ENCODE data around the gene ELF2. TPM values are rescaled to one million over a fixed set of nuclear protein-coding genes. Genes with fewer than 3 reads are reported as not detected.
"Not testable (repeated sequence)": the region's sequence is repeated elsewhere in the genome, so short reads cannot be mapped to it uniquely, and the experiment has no call there.

ELF2 gene
- total RNA-seq, 1 donor from 2014 or later = 33.9 TPM

GRCh38 chr4:139123910-139124309 lies 53.1 kb downstream of the ELF2 start:
- intact Hi-C loops (cut with micrococcal nuclease) = no loop called here
- no peaks in the 10 kb centered on the region for H3K9me3 ChIP-seq (replicated peaks)
- no peak for TF ChIP-seq CTCF (IDR thresholded peaks at IDR 0.05; ENCODE audit: borderline replicate concordance)
- H3K27ac ChIP-seq (replicated peaks) = no peak overlapping the region
- no peak for DNase-seq
- no peaks in the 10 kb centered on the region for H3K27me3 ChIP-seq (ENCODE audit: low read depth)
- H3K4me1 ChIP-seq = peaks cover 10% of the 10 kb centered on the region
- peaks cover 11% of the 10 kb centered on the region for H3K36me3 ChIP-seq
- H3K4me3 ChIP-seq = no peak overlapping the region

DNA sequence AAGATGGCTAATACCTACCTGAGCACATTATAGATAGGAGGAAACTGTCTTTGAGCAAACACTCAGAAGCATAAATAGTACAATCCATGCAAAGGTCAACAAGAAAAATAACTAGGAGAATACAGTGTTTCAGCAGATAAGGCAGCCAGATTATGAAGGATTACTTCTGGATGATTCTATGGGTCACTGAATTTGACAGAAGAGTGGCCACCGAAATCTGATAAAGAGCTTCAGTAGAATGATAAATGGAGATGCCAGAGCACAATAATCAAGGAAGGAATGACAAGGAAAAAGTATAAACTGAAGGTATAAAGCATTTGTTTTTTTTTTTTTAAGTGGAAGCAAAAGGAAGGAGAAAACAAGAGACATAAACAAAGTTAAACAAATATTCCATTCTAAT lies 58.7 kb downstream of the ELF2 start:
- Histone ChIP-seq H3K9me3 (replicated peaks) (no peaks in the 10 kb centered on the region), H3K4me1 (no peaks in the 10 kb centered on the region), H3K36me3 (peaks cover 40% of the 10 kb centered on the region), H3K27me3 (ENCODE audit: low read depth) (no peaks in the 10 kb centered on the region), H3K4me3 (no peak overlapping the region), H3K27ac (replicated peaks) (no peak overlapping the region)
- no peak for DNase-seq
- intact Hi-C loops (cut with micrococcal nuclease) = no loop called here
- no peak for TF ChIP-seq CTCF (IDR thresholded peaks at IDR 0.05; ENCODE audit: borderline replicate concordance)

DNA sequence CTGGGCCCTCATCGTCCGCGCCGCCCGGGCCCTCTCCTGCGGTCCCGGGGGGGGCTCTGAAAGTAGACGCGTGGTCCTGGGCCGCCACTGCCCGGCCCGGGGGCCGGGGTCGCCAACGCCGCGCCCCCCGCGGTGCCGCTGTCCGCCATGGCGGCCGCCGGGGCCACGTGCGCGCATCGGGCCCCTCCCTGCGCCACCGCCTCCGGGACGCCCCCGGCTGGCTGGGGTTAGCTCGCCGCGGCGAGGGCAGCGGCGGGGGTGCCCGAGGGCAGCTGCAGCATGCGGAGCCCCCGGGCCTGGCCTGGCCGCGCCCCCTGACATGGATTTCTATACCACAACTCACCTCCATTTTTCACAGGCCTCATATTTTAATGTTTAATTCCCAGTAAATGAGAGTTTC lies 61.8 kb downstream of the ELF2 start:
- no peak for TF ChIP-seq CTCF (IDR thresholded peaks at IDR 0.05; ENCODE audit: borderline replicate concordance)
- intact Hi-C loops (cut with micrococcal nuclease) = no loop called here
- Histone ChIP-seq H3K4me3 (no peak overlapping the region), H3K4me1 (peaks cover 1% of the 10 kb centered on the region), H3K9me3 (replicated peaks) (no peaks in the 10 kb centered on the region), H3K36me3 (peaks cover 44% of the 10 kb centered on the region), H3K27me3 (ENCODE audit: low read depth) (no peaks in the 10 kb centered on the region), H3K27ac (replicated peaks) (no peak overlapping the region)
- no peak for DNase-seq

GRCh38 chr4:139114795-139115194 lies 62.2 kb downstream of the ELF2 start:
- H3K27ac ChIP-seq (replicated peaks); H3K4me1 ChIP-seq; DNase-seq; H3K27me3 ChIP-seq (ENCODE audit: low read depth); intact Hi-C loops (cut with micrococcal nuclease); H3K9me3 ChIP-seq (replicated peaks); H3K4me3 ChIP-seq: not testable (repeated sequence)
- H3K36me3 ChIP-seq = peaks cover 44% of the 10 kb centered on the region

- H3K27me3 ChIP-seq (ENCODE audit: low read depth) = no peaks in the 10 kb centered on the region
- no peaks in the 10 kb centered on the region for H3K9me3 ChIP-seq (replicated peaks)
- no peak for DNase-seq
- peaks cover 32% of the 10 kb centered on the region for H3K36me3 ChIP-seq
- intact Hi-C loops (cut with micrococcal nuclease) = no loop called here
- no peak overlapping the region for H3K27ac ChIP-seq (replicated peaks)
- H3K4me1 ChIP-seq = peaks cover 12% of the 10 kb centered on the region
- H3K4me3 ChIP-seq = no peak overlapping the region
- no peak for TF ChIP-seq CTCF (IDR thresholded peaks at IDR 0.05; ENCODE audit: borderline replicate concordance)
Measured at GRCh38 chr4:139112650-139113049, 64.4 kb downstream of the ELF2 start.

DNA sequence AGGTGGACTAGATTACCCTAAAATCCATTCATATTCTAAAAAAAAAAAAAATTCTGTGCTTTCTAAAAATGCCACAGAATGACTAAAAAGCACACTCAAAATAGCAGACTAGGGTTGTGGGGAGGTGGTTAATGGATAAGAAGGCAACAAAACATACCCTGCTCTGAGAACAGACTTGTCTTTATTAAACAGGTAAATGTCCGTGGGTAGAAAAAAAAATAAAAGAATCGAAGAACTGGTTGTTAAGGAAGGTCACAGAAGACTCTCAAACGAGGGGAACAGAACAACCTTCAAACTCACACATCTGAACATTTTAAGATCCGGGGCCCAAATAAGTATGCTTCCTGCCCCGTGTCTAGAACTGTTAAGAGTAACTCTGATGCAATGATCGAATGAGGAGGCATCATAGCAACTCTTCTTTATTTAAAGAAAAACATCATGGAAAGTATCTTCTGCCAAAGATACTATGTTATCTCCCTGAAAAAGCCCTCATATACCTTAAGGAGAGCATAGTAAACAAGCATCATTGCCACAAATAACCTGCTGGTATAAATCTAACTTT lies 68.4 kb downstream of the ELF2 start:
- H3K9me3 ChIP-seq (replicated peaks) = no peaks in the 10 kb centered on the region
- no peak for DNase-seq
- no peaks in the 10 kb centered on the region for H3K27me3 ChIP-seq (ENCODE audit: low read depth)
- peaks cover 7% of the 10 kb centered on the region for H3K36me3 ChIP-seq
- H3K4me1 ChIP-seq = peaks cover 20% of the 10 kb centered on the region
- TF ChIP-seq CTCF (IDR thresholded peaks at IDR 0.05; ENCODE audit: borderline replicate concordance) = no peak
- no peak overlapping the region for H3K27ac ChIP-seq (replicated peaks)
- intact Hi-C loops (cut with micrococcal nuclease) = loop anchor here (10.0 kb wide), 2 partner anchors 56 to 186 kb away; no protein-coding TSS in a partner anchor
- no peak overlapping the region for H3K4me3 ChIP-seq

Measured in left ventricle myocardium inferior (tissue), 1 donor.